Small intestine (tissue), 7 donors: ENCODE measurements around the gene WDR45B. TPM values are rescaled to one million over a fixed set of nuclear protein-coding genes. Genes with fewer than 3 reads are reported as not detected.
A peak's percentile ranks its signal among the peaks of the same experiment; 100 is the strongest.

Source experiments
- DNase-seq, 2 donors: peaks; one replicate each; pipeline versions ENCODE4 v3.0.0 to v3.0.0-alpha.2; 2013
- FAIRE-seq: peaks from 2 replicates; lab custom pipeline; 2012; peaks lifted over from hg19 to GRCh38; lab: Jason Lieb, UNC
- H3K27ac ChIP-seq, 3 donors: one replicate each; pipeline ENCODE4 v1.5.1; 2013; ENCODE audit warnings: low read length in 2 of 3, mild to moderate bottlenecking in 2 of 3, control low read depth in 1 of 3, inconsistent platforms in 1 of 3, low read depth in 1 of 3, moderate library complexity in 1 of 3
- H3K27me3 ChIP-seq, 3 donors: one replicate each; pipeline ENCODE4 v1.6.1; 2013; ENCODE audit warnings: low read length in 3 of 3, inconsistent platforms in 1 of 3; ENCODE audit not compliant: control insufficient read depth in 3 of 3, insufficient read depth in 3 of 3
- H3K36me3 ChIP-seq, 3 donors: one replicate each; pipeline ENCODE4 v1.6.1; 2013; ENCODE audit warnings: low read length in 3 of 3, inconsistent platforms in 1 of 3, low read depth in 1 of 3, mild to moderate bottlenecking in 1 of 3, moderate library complexity in 1 of 3; ENCODE audit not compliant: control insufficient read depth in 3 of 3, insufficient read depth in 2 of 3
- H3K4me1 ChIP-seq, 3 donors: one replicate each; pipeline ENCODE4 v1.6.1; 2013; ENCODE audit warnings: low read length in 2 of 3, inconsistent platforms in 1 of 3, low read depth in 1 of 3, mild to moderate bottlenecking in 1 of 3, moderate library complexity in 1 of 3; ENCODE audit not compliant: control insufficient read depth in 3 of 3, insufficient read depth in 2 of 3
- H3K4me3 ChIP-seq, 3 donors: one replicate each; pipeline ENCODE4 v1.5.1; 2013; ENCODE audit warnings: low read length in 3 of 3, control low read depth in 1 of 3, inconsistent platforms in 1 of 3, low read depth in 1 of 3, mild to moderate bottlenecking in 1 of 3, moderate library complexity in 1 of 3
- H3K9me3 ChIP-seq, 2 donors: one replicate each; pipeline ENCODE4 v1.6.1; 2013; ENCODE audit warnings: low read depth in 1 of 2, low read length in 1 of 2; ENCODE audit not compliant: control insufficient read depth in 2 of 2, insufficient read depth in 1 of 2
- WGBS, 3 donors: extraction: QIAGEN DNeasy Blood & Tissue Kit; methylation state at CpG; one replicate each; pipeline ENCODE4 v1.1.7; 2013; 5-methylcytosine and 5-hydroxymethylcytosine counted together
- polyA plus RNA-seq, 4 donors: library from polyadenylated mRNA; stranded (reverse) in 3 of 4; unstranded in 1 of 4; fragments of 200-250 nt in 3 of 4; fragments of 120-200 nt in 1 of 4; gene quantifications; one replicate each; pipeline versions ENCODE4 v1.2.1 to v1.2.3, GENCODE V29; 2013
- donor health status: healthy with polysubstance abuse.
- donor health status: control.
- donor health status: control.
- donor health status: Bipolar disorder and iron deficiency.
- donor health status: healthy.

Gene WDR45B
- polyA plus RNA-seq, 4 donors = 60.4 to 69.7 (median 66.3) TPM

- peaks cover 0 to 12% (median 0%) of the 10 kb centered on the region in 3 donors for H3K4me1 ChIP-seq
- H3K9me3 ChIP-seq = no peaks in the 10 kb centered on the region
These were observed 1.4 kb upstream of the WDR45B start for GRCh38 chr17:82649501-82650261.

GRCh38 chr17:82648742-82649331 lies 593 bp upstream of the WDR45B start:
- DNase-seq (peak in 1 of 2 donors; percentile 53), FAIRE-seq (no peak)
- Histone ChIP-seq H3K9me3 (no peaks in the 10 kb centered on the region), H3K4me3 (peak overlapping the region in 2 of 3 donors; percentile 28 to 29), H3K27ac (peak overlapping the region in 2 of 3 donors; percentile 38 to 74), H3K27me3 (no peaks in the 10 kb centered on the region), H3K36me3 (peaks cover 0 to 18% (median 6%) of the 10 kb centered on the region in 3 donors), H3K4me1 (peaks cover 0 to 4% (median 0%) of the 10 kb centered on the region in 3 donors)
- WGBS, 3 donors = 12 to 25% (median 14%) methylated on average over 12 to 22 of the region's 37 CpGs

More at GRCh38 chr17:82649501-82650261, 1.4 kb upstream of the WDR45B start:
- Histone ChIP-seq H3K4me3 (no peak overlapping the region), H3K36me3 (peaks cover 0 to 14% (median 0%) of the 10 kb centered on the region in 3 donors), H3K27ac (no peak overlapping the region), H3K27me3 (no peaks in the 10 kb centered on the region)
- 80 to 88% (median 86%) methylated on average over 22 of the region's 22 CpGs for WGBS, 3 donors
- FAIRE-seq = no peak
- no peak for DNase-seq

DNA sequence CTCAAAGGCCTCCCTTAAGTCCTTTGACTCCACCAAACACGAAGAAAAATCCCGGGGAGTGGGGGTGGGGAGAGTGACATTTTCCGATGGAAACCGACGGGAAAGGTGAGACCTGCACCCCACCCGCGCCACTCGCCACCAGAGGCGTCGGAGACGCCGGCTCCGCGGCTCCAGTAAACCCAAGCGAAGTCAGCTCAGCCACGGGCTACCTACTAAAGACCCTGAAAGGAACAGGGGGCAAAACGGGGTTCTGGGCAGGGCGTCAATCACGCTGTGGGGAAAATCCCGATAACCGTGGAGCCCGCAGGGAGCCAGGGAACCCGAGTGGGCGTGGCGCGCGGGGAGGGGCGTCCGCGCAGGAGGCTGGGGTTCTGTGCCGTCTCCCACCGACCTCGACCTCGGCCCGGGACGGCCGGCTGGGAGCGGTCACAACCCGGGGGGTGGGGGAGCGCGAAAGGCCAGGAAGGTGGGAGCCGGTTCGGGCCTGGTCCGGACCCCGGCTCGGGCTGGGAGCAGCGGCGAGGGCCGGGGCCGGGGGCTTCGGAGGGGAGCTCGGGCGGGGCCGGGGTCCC lies 565 bp downstream of the WDR45B start:
- peaks cover 5 to 23% (median 10%) of the 10 kb centered on the region in 3 donors for H3K36me3 ChIP-seq
- DNase-seq (peak; percentile 34 to 72), FAIRE-seq (no peak)
- H3K4me3 ChIP-seq = peak overlapping the region; percentile 68 to 96 (median 91)
- H3K9me3 ChIP-seq = no peaks in the 10 kb centered on the region
- no peaks in the 10 kb centered on the region for H3K27me3 ChIP-seq
- peaks cover 0 to 4% (median 0%) of the 10 kb centered on the region in 3 donors for H3K4me1 ChIP-seq
- WGBS, 3 donors = 1% methylated on average over 41 to 54 of the region's 54 CpGs
- peak overlapping the region; percentile 77 to 97 (median 88) for H3K27ac ChIP-seq

GRCh38 chr17:82645516-82645915 lies 2.7 kb downstream of the WDR45B start:
- Histone ChIP-seq H3K9me3 (no peaks in the 10 kb centered on the region), H3K4me1 (peaks cover 0 to 4% (median 0%) of the 10 kb centered on the region in 3 donors), H3K27ac (no peak overlapping the region), H3K4me3 (no peak overlapping the region), H3K36me3 (peaks cover 9 to 41% (median 19%) of the 10 kb centered on the region in 3 donors), H3K27me3 (no peaks in the 10 kb centered on the region)
- FAIRE-seq = no peak
- no peak for DNase-seq
- WGBS, 3 donors = 91 to 92% (median 92%) methylated on average over 4 of the region's 4 CpGs

DNA sequence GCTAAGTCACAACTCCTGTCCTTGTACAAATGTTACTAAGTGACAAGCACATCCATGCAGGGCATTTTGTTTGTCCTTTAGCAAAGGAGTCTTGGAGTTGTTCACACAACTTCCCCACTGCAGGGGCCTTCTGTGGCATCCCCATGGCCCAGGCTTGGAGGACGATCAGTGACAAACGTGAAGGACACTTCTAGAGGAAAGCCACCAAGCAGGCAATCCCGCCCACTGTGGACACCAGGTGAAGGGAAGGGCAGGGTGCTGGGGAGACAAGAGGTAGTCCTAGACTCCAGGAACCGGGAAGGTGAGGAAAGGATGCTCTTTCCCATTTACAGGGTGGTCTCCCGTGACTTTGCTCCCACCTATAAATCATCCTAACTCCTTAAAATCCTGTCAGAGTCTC lies 4.1 kb downstream of the WDR45B start:
- peaks cover 0 to 4% of the 10 kb centered on the region in 2 donors for H3K9me3 ChIP-seq
- H3K27me3 ChIP-seq = no peaks in the 10 kb centered on the region
- peaks cover 13 to 55% (median 19%) of the 10 kb centered on the region in 3 donors for H3K36me3 ChIP-seq
- H3K4me1 ChIP-seq = peaks cover 0 to 4% (median 0%) of the 10 kb centered on the region in 3 donors
- DNase-seq (no peak), FAIRE-seq (no peak)
- no peak overlapping the region for H3K27ac ChIP-seq
- no peak overlapping the region for H3K4me3 ChIP-seq
- WGBS, 3 donors = 86 to 89% (median 89%) methylated on average over 5 of the region's 5 CpGs

DNA sequence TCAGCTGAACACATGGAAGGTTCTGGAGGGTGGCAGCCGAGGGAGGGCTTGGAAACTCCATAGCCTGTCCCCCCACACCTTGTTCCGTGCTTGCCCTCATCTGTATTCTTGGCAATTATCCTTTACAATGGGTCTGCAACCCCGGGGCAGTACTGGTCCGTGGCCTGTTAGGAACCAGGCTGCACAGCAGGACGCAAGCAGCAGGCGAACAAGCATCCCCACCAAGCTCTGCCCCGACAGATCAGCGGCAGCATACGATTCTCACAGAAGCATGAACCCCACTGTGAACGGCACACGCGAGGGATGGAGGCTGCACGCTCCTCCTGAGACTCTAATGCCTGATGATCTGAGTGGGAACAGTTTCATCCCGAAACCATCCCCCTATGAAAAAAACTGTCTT lies 6.2 kb downstream of the WDR45B start:
- Histone ChIP-seq H3K4me3 (no peak overlapping the region), H3K4me1 (peaks cover 0 to 4% (median 4%) of the 10 kb centered on the region in 3 donors), H3K36me3 (peaks cover 13 to 70% (median 19%) of the 10 kb centered on the region in 3 donors), H3K27ac (no peak overlapping the region), H3K27me3 (no peaks in the 10 kb centered on the region), H3K9me3 (peaks cover 0 to 16% of the 10 kb centered on the region in 2 donors)
- DNase-seq (no peak), FAIRE-seq (no peak)
- WGBS, 3 donors = 95% methylated on average over 14 of the region's 14 CpGs

DNA sequence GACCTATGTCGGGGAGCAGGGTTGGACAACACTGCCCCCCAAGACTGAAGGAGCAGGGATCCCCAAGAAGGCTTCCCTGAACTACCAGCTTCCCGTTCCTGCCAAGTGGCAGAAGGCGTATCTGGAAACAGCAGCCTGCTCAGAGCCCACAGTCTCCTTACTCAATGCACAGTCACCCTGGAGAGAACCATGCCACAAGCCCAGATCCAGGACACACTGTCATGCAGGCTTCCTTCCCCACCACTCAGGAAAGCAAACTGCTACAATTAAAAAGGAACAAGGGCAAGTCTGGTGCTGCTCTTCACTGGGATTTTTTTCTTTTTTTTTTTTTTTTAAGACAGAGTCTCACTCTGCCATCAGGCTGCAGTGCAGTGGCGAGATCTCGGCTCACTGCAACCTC lies 8.2 kb downstream of the WDR45B start:
- Histone ChIP-seq H3K4me1 (peaks cover 0 to 7% (median 0%) of the 10 kb centered on the region in 3 donors), H3K27me3 (no peaks in the 10 kb centered on the region), H3K4me3 (no peak overlapping the region), H3K27ac (no peak overlapping the region), H3K36me3 (peaks cover 13 to 74% (median 19%) of the 10 kb centered on the region in 3 donors), H3K9me3 (peaks cover 0 to 26% of the 10 kb centered on the region in 2 donors)
- no peak for FAIRE-seq
- no peak for DNase-seq
- 92 to 97% (median 94%) methylated on average over 5 of the region's 5 CpGs for WGBS, 3 donors

DNA sequence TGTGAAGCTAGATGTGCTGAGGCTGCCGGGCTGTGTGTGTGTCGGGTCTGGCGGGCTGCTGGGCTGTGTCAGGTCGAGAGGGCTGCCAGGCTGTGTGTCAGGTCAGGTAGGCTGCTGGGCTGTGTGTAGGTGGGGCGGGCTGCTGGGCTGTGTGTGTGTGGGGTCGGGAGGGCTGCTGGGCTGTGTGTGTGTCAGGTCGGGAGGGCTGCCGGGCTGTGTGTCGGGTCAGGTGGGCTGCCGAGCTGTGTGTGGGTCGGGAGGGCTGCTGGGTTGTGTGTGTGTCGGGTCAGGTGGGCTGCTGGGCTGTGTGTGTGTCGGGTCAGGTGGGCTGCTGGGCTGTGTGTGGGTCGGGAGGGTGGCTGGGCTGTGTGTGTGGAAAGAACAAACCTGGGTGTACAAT lies 8.6 kb downstream of the WDR45B start:
- DNase-seq (no peak), FAIRE-seq (no peak)
- Histone ChIP-seq H3K9me3 (peaks cover 0 to 26% of the 10 kb centered on the region in 2 donors), H3K36me3 (peaks cover 13 to 74% (median 19%) of the 10 kb centered on the region in 3 donors), H3K27me3 (no peaks in the 10 kb centered on the region), H3K4me1 (peaks cover 0 to 7% (median 0%) of the 10 kb centered on the region in 3 donors), H3K27ac (no peak overlapping the region), H3K4me3 (no peak overlapping the region)
- 89 to 93% (median 91%) methylated on average over 13 to 14 of the region's 14 CpGs for WGBS, 3 donors
